Smooth muscle cell (in vitro differentiated cells): ENCODE data around the gene LRP10. TPM values are rescaled to one million over a fixed set of nuclear protein-coding genes. Genes with fewer than 3 reads are reported as not detected.
"Not testable (repeated sequence)": the region's sequence is repeated elsewhere in the genome, so short reads cannot be mapped to it uniquely, and the experiment has no call there.

ENCODE experiments used
- DNase-seq: peaks from one replicate; lab custom pipeline; 2025; ENCODE audit not compliant: unreplicated experiment; lab: John Stamatoyannopoulos, UW
- H2AFZ ChIP-seq: fragments of 200-600 bp; sonication (generic); 2 replicates; pipeline ENCODE4 v1.6.0; 2016; ENCODE audit warnings: antibody characterized with exemption, low read depth, mild to moderate bottlenecking
- H3F3A ChIP-seq: fragments of 200-600 bp; sonication (generic); 2 replicates; pipeline ENCODE4 v1.6.0; 2017; ENCODE audit warnings: antibody characterized with exemption, low read depth
- H3K27ac ChIP-seq: fragments of 200-600 bp; sonication (generic); 2 replicates; pipeline ENCODE4 v1.5.1; 2016; ENCODE audit warnings: low read depth, mild to moderate bottlenecking
- H3K27me3 ChIP-seq: fragments of 200-600 bp; sonication (generic); 2 replicates; pipeline ENCODE4 v1.6.1; 2016; ENCODE audit warnings: low read depth, mild to moderate bottlenecking
- H3K36me3 ChIP-seq: fragments of 200-600 bp; sonication (generic); 2 replicates; pipeline ENCODE4 v1.5.1; 2016; ENCODE audit warnings: low read depth
- H3K4me1 ChIP-seq: fragments of 200-600 bp; sonication (generic); 2 replicates; pipeline ENCODE4 v1.5.1; 2016; ENCODE audit warnings: low read depth
- H3K4me2 ChIP-seq: fragments of 200-600 bp; sonication (generic); 2 replicates; pipeline ENCODE4 v1.6.0; 2016; ENCODE audit warnings: mild to moderate bottlenecking
- H3K4me3 ChIP-seq: fragments of 200-600 bp; sonication (generic); 2 replicates; pipeline ENCODE4 v1.5.1; 2016; ENCODE audit warnings: mild to moderate bottlenecking
- H3K79me2 ChIP-seq: fragments of 200-600 bp; sonication (generic); 2 replicates; pipeline ENCODE4 v1.6.0; 2016; ENCODE audit warnings: low read depth, mild to moderate bottlenecking
- H3K9ac ChIP-seq: fragments of 200-600 bp; sonication (generic); 2 replicates; pipeline ENCODE4 v1.6.0; 2016; ENCODE audit warnings: low read depth
- H3K9me3 ChIP-seq: fragments of 200-600 bp; sonication (generic); replicated peaks from 2 replicates; pipeline ENCODE4 v1.5.1; 2016; ENCODE audit warnings: low read depth
- H4K20me1 ChIP-seq: fragments of 200-600 bp; sonication (generic); 2 replicates; pipeline ENCODE4 v1.6.0; 2016; ENCODE audit warnings: low read depth
- WGBS: methylation state at CpG from one replicate; pipeline ENCODE4 v1.1.7; 2016; ENCODE audit warnings: low lambda C conversion rate; 5-methylcytosine and 5-hydroxymethylcytosine counted together
- polyA plus RNA-seq: library from polyadenylated mRNA; unstranded; fragments of >200 nt; fragmentation: Nextera tagmentation; extraction: Ambion mirVana; gene quantifications from 2 replicates; pipeline ENCODE4 v1.2.1, GENCODE V29; 2016
- total RNA-seq: library from RNA; depleted of rRNA; stranded (reverse); fragments of >200 nt; gene quantifications from 2 replicates; pipeline ENCODE4 v1.2.3, GENCODE V29; 2014
- TF ChIP-seq, protein P1 (sequence below): fragments of 200-600 bp; sonication (generic); IDR thresholded peaks from 2 replicates; pipeline ENCODE4 v1.5.1; 2017; ENCODE audit warnings: borderline replicate concordance, mild to moderate bottlenecking, antibody characterized with exemption; ENCODE audit not compliant: insufficient read depth, poor library complexity, severe bottlenecking

The LRP10 gene
- total and polyA plus RNA-seq, 2 experiments from 2014 or later = 38.8 to 87.1 TPM

DNA sequence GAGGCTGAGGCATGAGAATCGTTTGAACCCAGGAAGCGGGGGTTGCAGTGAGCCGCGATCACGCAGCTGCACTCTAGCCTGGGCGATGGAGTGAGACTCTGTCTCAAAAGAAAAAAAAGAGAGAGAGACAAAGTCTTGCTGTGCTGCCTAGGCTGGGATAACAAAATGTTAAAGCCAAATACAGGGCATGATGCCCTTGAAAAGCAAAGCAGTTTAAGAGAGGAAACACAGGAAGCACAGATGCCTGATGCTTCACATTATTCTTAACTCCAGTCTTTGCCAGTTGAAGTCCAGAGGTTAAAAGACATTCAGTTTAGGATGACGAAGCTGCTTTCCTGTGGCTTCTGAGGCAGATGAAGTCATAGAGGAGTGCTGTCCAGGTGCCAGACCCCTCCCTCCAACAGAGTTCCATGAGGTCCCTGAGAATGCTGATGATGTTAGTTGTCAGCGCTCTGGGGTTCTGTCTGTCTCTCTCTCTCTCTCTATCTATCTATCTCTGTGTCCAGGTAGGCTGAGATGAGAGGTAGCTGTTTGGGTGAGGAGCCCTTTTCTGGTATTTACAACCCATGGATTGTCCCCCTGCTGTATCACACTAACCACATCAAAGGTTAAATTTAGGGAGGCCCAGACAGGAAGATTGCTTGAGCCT lies 46.7 kb upstream of the LRP10 start:
- DNase-seq = no peak

DNA sequence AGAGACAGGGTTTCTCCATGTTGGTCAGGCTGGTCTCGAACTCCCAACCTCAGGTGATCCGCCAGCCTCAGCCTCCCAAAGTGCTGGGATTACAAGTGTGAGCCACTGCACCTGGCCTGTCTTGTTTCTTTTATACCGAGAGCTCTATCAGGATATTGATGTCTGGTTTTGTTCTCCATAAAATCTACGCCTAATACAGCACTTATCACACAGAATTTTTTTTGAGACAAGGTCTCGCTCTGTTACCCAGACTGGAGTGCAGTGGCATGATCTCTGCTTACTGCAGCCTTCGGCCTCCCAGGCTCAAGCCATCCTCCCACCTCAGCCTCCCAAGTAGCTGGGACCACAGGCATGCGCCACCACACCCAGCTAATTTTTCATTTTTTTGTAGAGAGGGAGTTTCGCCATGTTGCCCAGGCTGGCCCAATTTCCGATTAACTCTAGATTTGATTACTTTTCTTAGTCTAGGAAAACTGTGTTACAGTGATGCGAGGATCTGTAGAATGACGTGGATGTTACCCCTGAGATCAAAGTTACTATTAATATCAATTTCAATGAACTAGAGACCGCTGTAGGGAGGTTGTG lies 42.4 kb upstream of the LRP10 start:
- Histone ChIP-seq H3K9ac (peak overlapping the region; percentile 83), H3K27ac (peak overlapping the region; percentile 49), H3K4me3 (peak overlapping the region; percentile 88), H3K79me2 (peaks cover 12% of the 10 kb centered on the region), H3K4me1 (peaks cover 12% of the 10 kb centered on the region), H3K4me2 (peak overlapping the region; percentile 95), H2AFZ (peak overlapping the region; percentile 97)
- DNase-seq, H3K27me3 ChIP-seq, H3F3A ChIP-seq, H4K20me1 ChIP-seq, H3K9me3 ChIP-seq, H3K36me3 ChIP-seq: not testable (repeated sequence)
- 86% methylated on average over 12 of the region's 12 CpGs for WGBS

More for the DNA sequence above, 46.7 kb upstream of the LRP10 start:
- Histone ChIP-seq H3K4me1 (peaks cover 31% of the 10 kb centered on the region), H3K79me2 (peaks cover 1% of the 10 kb centered on the region), H3K27me3 (no peaks in the 10 kb centered on the region), H4K20me1 (no peaks in the 10 kb centered on the region), H3K36me3 (no peaks in the 10 kb centered on the region), H3K4me3 (no peak overlapping the region), H3K9me3 (no peaks in the 10 kb centered on the region), H3K4me2 (peak overlapping the region; percentile 32), H3K9ac (peak overlapping the region; percentile 38), H2AFZ (peak overlapping the region; percentile 41), H3F3A (peaks cover 34% of the 10 kb centered on the region), H3K27ac (peak overlapping the region; percentile 88)
- TF ChIP-seq, protein P1, sequence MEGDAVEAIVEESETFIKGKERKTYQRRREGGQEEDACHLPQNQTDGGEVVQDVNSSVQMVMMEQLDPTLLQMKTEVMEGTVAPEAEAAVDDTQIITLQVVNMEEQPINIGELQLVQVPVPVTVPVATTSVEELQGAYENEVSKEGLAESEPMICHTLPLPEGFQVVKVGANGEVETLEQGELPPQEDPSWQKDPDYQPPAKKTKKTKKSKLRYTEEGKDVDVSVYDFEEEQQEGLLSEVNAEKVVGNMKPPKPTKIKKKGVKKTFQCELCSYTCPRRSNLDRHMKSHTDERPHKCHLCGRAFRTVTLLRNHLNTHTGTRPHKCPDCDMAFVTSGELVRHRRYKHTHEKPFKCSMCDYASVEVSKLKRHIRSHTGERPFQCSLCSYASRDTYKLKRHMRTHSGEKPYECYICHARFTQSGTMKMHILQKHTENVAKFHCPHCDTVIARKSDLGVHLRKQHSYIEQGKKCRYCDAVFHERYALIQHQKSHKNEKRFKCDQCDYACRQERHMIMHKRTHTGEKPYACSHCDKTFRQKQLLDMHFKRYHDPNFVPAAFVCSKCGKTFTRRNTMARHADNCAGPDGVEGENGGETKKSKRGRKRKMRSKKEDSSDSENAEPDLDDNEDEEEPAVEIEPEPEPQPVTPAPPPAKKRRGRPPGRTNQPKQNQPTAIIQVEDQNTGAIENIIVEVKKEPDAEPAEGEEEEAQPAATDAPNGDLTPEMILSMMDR = no peak
- 56% methylated on average over 8 of the region's 8 CpGs for WGBS

DNA sequence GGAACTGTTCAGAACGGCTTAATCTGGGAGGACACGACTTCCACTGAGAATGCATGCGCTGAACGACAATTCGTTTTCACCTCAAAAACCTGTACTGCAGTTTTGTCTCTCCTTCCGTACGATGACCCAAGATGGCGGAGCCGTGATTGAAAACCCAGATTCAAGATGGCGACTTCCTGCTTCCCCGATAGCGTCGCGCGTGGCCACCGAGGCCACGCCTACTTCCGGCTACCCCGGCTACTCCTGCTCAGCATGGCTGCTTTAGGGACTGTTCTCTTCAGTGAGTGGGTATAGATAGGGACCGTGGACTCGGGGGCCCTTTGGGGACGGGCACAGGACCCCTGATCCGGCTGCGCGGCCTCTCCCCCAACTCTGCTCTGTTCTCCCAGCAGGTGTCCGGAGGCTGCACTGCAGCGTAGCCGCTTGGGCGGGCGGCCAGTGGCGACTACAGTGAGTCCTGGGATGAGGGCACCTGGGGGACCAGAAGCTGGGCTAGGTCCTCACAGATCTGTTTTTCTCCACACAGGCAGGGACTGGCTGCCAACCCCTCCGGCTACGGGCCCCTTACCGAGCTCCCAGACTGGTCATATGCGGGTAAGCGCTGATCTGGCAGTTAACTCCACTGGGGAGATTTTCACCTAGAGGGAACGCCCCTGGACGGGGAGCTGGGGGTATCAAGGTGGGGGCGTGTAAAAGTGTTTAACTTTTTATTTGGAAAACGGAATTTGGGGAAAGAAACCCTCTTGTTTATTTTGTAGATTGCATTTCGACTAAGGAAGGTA lies 41.7 kb upstream of the LRP10 start, which contains the start of gene MRPL52:
Gene MRPL52 (plus strand): TSS at position 227 of the 782 bp plus-strand sequence. CDS start 26 bp downstream, at position 253.
- H3K36me3 ChIP-seq = no peaks in the 10 kb centered on the region
- TF ChIP-seq, protein P1 = no peak
- H3F3A ChIP-seq = peaks cover 2% of the 10 kb centered on the region
- no peaks in the 10 kb centered on the region for H3K27me3 ChIP-seq
- peak; percentile 45 for DNase-seq
- H4K20me1 ChIP-seq = no peaks in the 10 kb centered on the region
- peaks cover 9% of the 10 kb centered on the region for H3K4me1 ChIP-seq
- no peaks in the 10 kb centered on the region for H3K9me3 ChIP-seq
- peak within 1 kb of the TSS; percentile 83 for H3K9ac ChIP-seq
- peaks cover 12% of the 10 kb centered on the region for H3K79me2 ChIP-seq
- H2AFZ ChIP-seq = peak within 1 kb of the TSS; percentile 97
- peak within 1 kb of the TSS; percentile 95 for H3K4me2 ChIP-seq
- 2% methylated on average over 41 of the region's 41 CpGs for WGBS
- H3K27ac ChIP-seq = peak within 1 kb of the TSS; percentile 49
- peak within 1 kb of the TSS; percentile 88 for H3K4me3 ChIP-seq

DNA sequence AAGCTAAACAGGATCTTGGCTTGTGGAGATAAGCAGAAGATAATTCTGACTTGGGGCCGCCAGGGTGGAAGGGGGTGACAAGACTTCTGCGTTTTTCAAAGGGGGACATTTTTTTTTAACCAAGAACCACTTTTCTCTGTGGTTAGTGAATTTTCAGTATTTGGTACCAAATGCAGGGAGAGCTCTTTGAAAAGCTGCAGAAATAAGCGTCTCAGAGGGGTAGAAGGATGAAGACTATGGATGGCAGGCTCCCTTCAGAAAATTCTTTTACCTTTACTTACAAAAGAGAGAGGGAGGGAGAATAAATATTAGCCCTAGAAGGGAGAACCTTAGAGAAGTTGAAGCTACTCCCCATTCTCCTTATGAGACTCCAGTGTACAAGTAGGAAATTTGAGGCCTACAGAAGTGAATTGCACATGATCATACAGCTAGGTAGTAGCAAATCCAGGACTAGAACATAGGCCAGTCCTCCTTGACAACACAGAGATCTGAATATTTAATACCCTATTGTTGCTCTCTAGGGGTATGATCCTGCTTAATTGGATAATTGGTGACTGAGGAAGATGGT lies 41.0 kb upstream of the LRP10 start:
- H3K36me3 ChIP-seq = no peaks in the 10 kb centered on the region
- TF ChIP-seq, protein P1 = no peak
- H4K20me1 ChIP-seq = no peaks in the 10 kb centered on the region
- no peaks in the 10 kb centered on the region for H3K9me3 ChIP-seq
- peak overlapping the region; percentile 88 for H3K4me3 ChIP-seq
- H3K9ac ChIP-seq = peak overlapping the region; percentile 83
- WGBS = 34% methylated on average over 3 of the region's 3 CpGs
- peaks cover 9% of the 10 kb centered on the region for H3F3A ChIP-seq
- peak overlapping the region; percentile 95 for H3K4me2 ChIP-seq
- H3K4me1 ChIP-seq = peaks cover 7% of the 10 kb centered on the region
- H2AFZ ChIP-seq = peak overlapping the region; percentile 97
- peaks cover 12% of the 10 kb centered on the region for H3K79me2 ChIP-seq
- H3K27ac ChIP-seq = peak overlapping the region; percentile 49
- no peaks in the 10 kb centered on the region for H3K27me3 ChIP-seq
- DNase-seq = no peak
